ENCODE data around the gene CIAO1. TPM values are rescaled to one million over a fixed set of nuclear protein-coding genes. Genes with fewer than 3 reads are reported as not detected.

The CIAO1 gene
- total and polyA plus RNA-seq, 8 donors, result 25.0 to 40.0 (median 29.3) TPM

DNA sequence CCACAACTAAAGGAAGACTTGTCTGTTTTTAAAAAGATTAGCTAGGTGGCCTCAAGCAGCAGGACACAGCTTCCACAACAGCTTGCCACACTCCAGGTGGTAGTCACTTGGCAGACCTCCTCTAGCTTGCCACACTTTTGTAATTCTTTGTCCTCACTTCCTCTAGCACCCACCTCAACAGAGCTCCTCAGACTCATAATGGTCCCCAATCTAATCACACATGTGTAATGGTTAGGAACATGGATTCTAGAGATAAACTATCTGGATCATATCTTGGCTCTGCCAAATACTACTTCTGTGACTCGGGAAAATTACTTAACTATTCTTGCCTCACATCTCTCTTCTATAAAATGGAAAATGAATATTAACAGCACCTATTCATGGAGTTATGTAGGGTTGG lies 35.8 kb downstream of the CIAO1 start:
- TF ChIP-seq, protein P1, sequence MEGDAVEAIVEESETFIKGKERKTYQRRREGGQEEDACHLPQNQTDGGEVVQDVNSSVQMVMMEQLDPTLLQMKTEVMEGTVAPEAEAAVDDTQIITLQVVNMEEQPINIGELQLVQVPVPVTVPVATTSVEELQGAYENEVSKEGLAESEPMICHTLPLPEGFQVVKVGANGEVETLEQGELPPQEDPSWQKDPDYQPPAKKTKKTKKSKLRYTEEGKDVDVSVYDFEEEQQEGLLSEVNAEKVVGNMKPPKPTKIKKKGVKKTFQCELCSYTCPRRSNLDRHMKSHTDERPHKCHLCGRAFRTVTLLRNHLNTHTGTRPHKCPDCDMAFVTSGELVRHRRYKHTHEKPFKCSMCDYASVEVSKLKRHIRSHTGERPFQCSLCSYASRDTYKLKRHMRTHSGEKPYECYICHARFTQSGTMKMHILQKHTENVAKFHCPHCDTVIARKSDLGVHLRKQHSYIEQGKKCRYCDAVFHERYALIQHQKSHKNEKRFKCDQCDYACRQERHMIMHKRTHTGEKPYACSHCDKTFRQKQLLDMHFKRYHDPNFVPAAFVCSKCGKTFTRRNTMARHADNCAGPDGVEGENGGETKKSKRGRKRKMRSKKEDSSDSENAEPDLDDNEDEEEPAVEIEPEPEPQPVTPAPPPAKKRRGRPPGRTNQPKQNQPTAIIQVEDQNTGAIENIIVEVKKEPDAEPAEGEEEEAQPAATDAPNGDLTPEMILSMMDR (IDR thresholded peaks at IDR 0.05), result no peak
- intact Hi-C loops (cut with DNase I), result no loop called here
- WGBS, 2 donors, result 59 to 61% methylated on average over 1 of the region's 1 CpG
- peaks cover 3 to 15% (median 7%) of the 10 kb centered on the region in 3 donors for H3K4me1 ChIP-seq
- FAIRE-seq (no peak), ATAC-seq (no peak), DNase-seq (no peak)
- no peaks in the 10 kb centered on the region for H3K9me3 ChIP-seq
- H3K27ac ChIP-seq, result no peak overlapping the region
- no peak overlapping the region for H3K4me3 ChIP-seq
- H3K27me3 ChIP-seq, result no peaks in the 10 kb centered on the region
- peaks cover 20 to 66% (median 46%) of the 10 kb centered on the region in 3 donors for H3K36me3 ChIP-seq

DNA sequence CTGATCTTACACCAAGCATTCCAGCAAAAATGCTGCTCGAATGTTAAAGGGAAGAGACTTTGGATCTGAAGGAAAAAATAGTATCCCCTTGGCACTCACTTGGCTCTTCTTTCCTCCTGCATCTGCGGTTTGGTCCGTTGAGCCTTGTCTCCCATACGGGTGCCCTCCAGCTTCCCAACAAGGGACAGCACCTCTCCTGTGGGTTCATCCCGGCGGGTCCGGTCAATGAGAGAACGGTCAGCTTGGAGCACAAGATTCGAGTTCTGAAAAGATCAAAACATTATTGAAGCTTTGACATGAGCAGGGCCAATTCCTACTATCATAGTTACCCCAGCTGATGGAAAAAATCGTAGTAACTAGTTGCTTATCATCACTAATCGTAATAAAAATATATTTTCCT lies 38.6 kb downstream of the CIAO1 start:
- Histone ChIP-seq H3K9me3 (no peaks in the 10 kb centered on the region), H3K4me3 (peak overlapping the region in 3 of 4 donors; percentile 74 to 91 (median 80)), H3K27me3 (no peaks in the 10 kb centered on the region), H3K27ac (no peak overlapping the region), H3K4me1 (peaks cover 3 to 15% (median 7%) of the 10 kb centered on the region in 3 donors), H3K36me3 (peaks cover 11 to 38% (median 19%) of the 10 kb centered on the region in 3 donors)
- DNase-seq (no peak), ATAC-seq (no peak), FAIRE-seq (no peak)
- WGBS, 2 donors, result 53 to 54% methylated on average over 11 of the region's 11 CpGs
- intact Hi-C loops (cut with DNase I), result no loop called here
- TF ChIP-seq, protein P1 (IDR thresholded peaks at IDR 0.05), result no peak

DNA sequence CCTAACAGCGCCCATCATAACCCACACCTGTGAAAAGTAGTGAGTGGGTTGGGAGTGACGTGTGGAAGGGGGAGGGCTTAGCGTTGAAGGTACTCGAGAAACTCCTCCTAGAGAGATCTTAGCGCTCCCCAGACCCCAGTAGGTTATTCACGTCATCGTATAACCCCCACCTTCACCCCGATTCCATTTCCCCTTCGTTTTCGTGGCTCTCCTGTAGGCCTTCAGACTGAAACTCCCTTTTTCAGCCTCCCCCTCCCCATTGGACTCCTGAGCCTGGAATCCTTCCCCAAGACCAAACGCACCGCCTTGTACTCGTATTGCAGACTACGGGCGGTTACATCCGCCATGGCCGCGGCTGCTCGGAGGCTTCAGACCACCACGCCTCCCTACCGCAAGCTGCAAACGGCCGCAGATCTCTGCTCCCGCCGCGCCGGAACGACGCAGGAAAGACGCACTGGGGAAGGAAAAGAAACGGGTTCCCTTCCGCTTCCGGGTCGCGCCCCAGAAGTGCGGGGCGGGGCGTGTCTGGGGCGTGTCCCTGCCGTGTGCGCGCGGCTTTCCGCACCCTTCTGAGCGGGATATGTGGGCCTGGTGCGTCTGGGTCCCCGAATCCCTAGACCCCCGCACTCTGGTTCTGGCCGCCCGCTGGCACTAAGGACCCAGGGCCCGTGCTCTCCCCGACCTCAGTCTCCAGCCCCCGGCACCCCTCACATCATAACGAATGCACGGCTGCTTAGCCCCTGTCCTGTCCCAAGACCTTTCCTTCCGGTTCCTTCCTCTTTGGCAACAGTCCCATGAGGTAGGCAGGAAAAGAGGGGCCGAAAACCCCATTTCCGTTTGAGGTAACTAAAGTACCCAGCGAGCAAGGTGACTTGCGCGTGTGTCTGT lies 39.3 kb downstream of the CIAO1 start, which contains the start of gene SNRNP200:
Gene SNRNP200 (minus strand): TSS at position 456 of the 888 bp plus-strand sequence. CDS start 109 bp downstream, at position 347.
- DNase-seq (peak; percentile 81 to 92 (median 84)), ATAC-seq (peak; percentile 100), FAIRE-seq (no peak)
- intact Hi-C loops (cut with DNase I), result no loop called here
- Histone ChIP-seq H3K9me3 (no peaks in the 10 kb centered on the region), H3K27me3 (no peaks in the 10 kb centered on the region), H3K4me1 (peaks cover 3 to 15% (median 7%) of the 10 kb centered on the region in 3 donors), H3K4me3 (peak within 1 kb of the TSS; percentile 74 to 91 (median 78)), H3K27ac (peak within 1 kb of the TSS; percentile 55 to 74 (median 70)), H3K36me3 (peaks cover 6 to 31% (median 18%) of the 10 kb centered on the region in 3 donors)
- WGBS, 2 donors, result 1% methylated on average over 60 to 61 of the region's 61 CpGs
- TF ChIP-seq, protein P1 (IDR thresholded peaks at IDR 0.05), result no peak

DNA sequence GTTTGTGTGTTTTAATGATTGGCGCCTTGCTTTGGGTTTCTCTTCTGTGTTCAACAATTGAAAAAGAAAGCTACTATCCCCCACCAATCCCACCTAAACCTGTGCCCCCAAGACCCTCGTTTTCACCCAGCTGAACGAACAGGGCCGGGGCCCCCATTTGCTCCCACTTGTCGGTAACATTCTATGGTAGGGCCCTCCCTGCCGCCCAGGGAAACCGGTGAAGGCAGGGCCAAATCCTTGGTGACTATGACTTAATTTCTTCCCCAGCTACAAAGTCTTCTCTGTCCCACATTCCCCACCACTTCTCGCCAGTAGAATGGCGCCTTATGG lies 39.9 kb downstream of the CIAO1 start:
- Histone ChIP-seq H3K9me3 (no peaks in the 10 kb centered on the region), H3K4me1 (peaks cover 3 to 15% (median 7%) of the 10 kb centered on the region in 3 donors), H3K27me3 (no peaks in the 10 kb centered on the region), H3K36me3 (peaks cover 6 to 25% (median 18%) of the 10 kb centered on the region in 3 donors), H3K27ac (peak overlapping the region; percentile 55 to 74 (median 70)), H3K4me3 (peak overlapping the region; percentile 74 to 91 (median 78))
- DNase-seq (no peak), ATAC-seq (peak in 2 of 4 donors; percentile 3 to 7), FAIRE-seq (no peak)
- TF ChIP-seq, protein P1 (IDR thresholded peaks at IDR 0.05), result no peak
- WGBS, 2 donors, result 8 to 13% methylated on average over 9 of the region's 9 CpGs
- intact Hi-C loops (cut with DNase I), result no loop called here
